Measurements from ENCODE around the gene FLYWCH2.

The FLYWCH2 gene

DNA sequence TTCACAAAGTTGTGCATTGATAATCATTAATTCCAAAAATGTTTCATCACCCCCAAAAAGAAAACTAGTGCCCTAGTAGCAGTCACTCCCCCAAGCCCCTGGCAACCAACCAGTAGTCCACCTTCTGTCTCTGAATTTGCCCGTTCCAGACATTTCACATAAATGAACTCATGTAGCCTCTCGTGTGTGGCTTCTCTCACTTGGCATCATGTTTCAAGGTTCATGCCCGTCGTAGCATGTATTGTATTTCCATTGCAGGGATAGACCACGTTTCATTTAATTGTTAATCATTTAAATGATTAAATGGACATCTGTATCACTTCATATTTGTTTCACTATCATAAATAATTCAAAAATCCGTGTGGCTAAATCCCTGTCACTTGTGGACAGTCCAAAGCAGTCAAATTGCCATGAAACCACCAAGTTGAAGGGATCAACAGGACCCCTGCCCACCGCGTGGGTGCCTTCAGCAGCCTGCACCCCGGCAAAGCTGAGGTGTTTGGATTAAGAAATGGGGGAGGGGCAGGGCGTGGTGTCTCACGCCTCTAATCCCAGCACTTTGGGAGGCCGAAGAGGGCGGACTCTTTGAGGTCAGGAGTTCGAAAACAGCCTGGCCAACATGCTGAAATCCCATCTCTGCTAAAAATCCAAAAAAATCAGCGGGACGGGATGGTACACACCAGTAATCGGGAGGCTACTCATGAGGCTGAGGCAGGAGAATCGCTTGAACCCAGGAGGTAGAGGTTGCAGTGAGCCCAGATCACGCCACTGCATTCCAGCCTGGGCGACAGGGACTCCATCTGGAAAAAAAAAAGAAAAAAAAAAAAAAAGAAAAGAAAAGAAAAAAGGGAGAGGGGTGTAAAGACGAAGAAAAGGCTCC is 8.7 kb upstream of the FLYWCH2 start:
- Histone ChIP-seq H3K4me2 (ENCODE audit: low read length) (no peak overlapping the region), H3K27me3 (ENCODE audit: insufficient read depth, low read length) (no peaks in the 10 kb centered on the region), H3K36me3 (ENCODE audit: insufficient read depth, low read length) (no peaks in the 10 kb centered on the region), H3K9ac (ENCODE audit: low read length) (no peak overlapping the region), H2AFZ (ENCODE audit: low read length) (no peak overlapping the region), H3K9me3 (ENCODE audit: low read length) (no peaks in the 10 kb centered on the region), H3K4me1 (ENCODE audit: insufficient read depth, low read length, severe bottlenecking) (peaks cover 4% of the 10 kb centered on the region), H4K20me1 (ENCODE audit: insufficient read depth, low read length) (no peaks in the 10 kb centered on the region), H3K27ac (ENCODE audit: low read depth, low read length, poor library complexity, severe bottlenecking) (no peak overlapping the region), H3K79me2 (ENCODE audit: insufficient read depth, low read length) (no peaks in the 10 kb centered on the region), H3K9me2 (ENCODE audit: low read depth, low read length) (no peaks in the 10 kb centered on the region), H3F3A (ENCODE audit: insufficient read depth, low read length) (no peaks in the 10 kb centered on the region; the same call in 1 of the 2 replicates), H3K4me3 (ENCODE audit: low read depth, low read length, poor library complexity, severe bottlenecking) (no peak overlapping the region)
- TF ChIP-seq EZH2 (IDR thresholded peaks at IDR 0.05; ENCODE audit: borderline replicate concordance, low read length) = no peak
- TF ChIP-seq, protein P1, sequence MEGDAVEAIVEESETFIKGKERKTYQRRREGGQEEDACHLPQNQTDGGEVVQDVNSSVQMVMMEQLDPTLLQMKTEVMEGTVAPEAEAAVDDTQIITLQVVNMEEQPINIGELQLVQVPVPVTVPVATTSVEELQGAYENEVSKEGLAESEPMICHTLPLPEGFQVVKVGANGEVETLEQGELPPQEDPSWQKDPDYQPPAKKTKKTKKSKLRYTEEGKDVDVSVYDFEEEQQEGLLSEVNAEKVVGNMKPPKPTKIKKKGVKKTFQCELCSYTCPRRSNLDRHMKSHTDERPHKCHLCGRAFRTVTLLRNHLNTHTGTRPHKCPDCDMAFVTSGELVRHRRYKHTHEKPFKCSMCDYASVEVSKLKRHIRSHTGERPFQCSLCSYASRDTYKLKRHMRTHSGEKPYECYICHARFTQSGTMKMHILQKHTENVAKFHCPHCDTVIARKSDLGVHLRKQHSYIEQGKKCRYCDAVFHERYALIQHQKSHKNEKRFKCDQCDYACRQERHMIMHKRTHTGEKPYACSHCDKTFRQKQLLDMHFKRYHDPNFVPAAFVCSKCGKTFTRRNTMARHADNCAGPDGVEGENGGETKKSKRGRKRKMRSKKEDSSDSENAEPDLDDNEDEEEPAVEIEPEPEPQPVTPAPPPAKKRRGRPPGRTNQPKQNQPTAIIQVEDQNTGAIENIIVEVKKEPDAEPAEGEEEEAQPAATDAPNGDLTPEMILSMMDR (IDR thresholded peaks at IDR 0.05; ENCODE audit: low read length) = no peak

DNA sequence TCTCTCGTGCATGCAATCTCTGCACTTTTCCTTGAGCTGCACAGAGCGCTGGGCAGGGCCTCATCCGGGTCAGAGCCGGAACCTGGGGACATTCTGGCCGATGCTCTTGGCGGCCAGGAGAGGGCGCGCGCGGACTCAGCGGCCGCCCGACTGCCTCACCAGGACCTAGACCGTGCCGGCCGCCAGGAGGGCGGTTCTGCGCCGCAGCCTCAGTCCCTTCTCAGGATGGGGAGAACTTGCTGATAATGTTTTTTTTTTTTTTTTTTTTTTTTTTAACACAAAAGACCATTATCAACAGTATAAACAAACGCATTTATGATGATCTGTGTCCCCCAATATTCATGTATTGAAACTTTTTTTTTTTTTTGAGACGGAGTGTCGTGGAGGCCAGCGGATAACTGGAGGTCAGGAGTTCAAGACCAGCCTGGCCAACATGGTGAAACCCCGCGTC is 8.1 kb upstream of the FLYWCH2 start:
- TF ChIP-seq EZH2 (IDR thresholded peaks at IDR 0.05; ENCODE audit: borderline replicate concordance, low read length) = no peak
- TF ChIP-seq, protein P1 (IDR thresholded peaks at IDR 0.05; ENCODE audit: low read length) = peak; percentile 90
- no peaks in the 10 kb centered on the region for H3K27me3 ChIP-seq (ENCODE audit: insufficient read depth, low read length)
- no peaks in the 10 kb centered on the region for H3K79me2 ChIP-seq (ENCODE audit: insufficient read depth, low read length)
- no peak overlapping the region for H3K4me3 ChIP-seq (ENCODE audit: low read depth, low read length, poor library complexity, severe bottlenecking)
- H3F3A ChIP-seq (ENCODE audit: insufficient read depth, low read length) = no peaks in the 10 kb centered on the region
- no peak overlapping the region for H3K4me2 ChIP-seq (ENCODE audit: low read length)
- H3K36me3 ChIP-seq (ENCODE audit: insufficient read depth, low read length) = no peaks in the 10 kb centered on the region
- no peak overlapping the region for H2AFZ ChIP-seq (ENCODE audit: low read length)
- H3K9me2 ChIP-seq (ENCODE audit: low read depth, low read length) = no peaks in the 10 kb centered on the region
- H3K9ac ChIP-seq (ENCODE audit: low read length) = no peak overlapping the region
- no peak overlapping the region for H3K27ac ChIP-seq (ENCODE audit: low read depth, low read length, poor library complexity, severe bottlenecking)
- H4K20me1 ChIP-seq (ENCODE audit: insufficient read depth, low read length) = no peaks in the 10 kb centered on the region
- peaks cover 5% of the 10 kb centered on the region for H3K9me3 ChIP-seq (ENCODE audit: low read length)
- H3K4me1 ChIP-seq (ENCODE audit: insufficient read depth, low read length, severe bottlenecking) = peaks cover 4% of the 10 kb centered on the region

GRCh38 chr16:2879854-2880508 is 3.0 kb upstream of the FLYWCH2 start:
- H3K4me2 ChIP-seq (ENCODE audit: low read length) = no peak overlapping the region
- H3K4me3 ChIP-seq (ENCODE audit: low read depth, low read length, poor library complexity, severe bottlenecking) = no peak overlapping the region
- no peaks in the 10 kb centered on the region for H4K20me1 ChIP-seq (ENCODE audit: insufficient read depth, low read length)
- no peaks in the 10 kb centered on the region for H3K36me3 ChIP-seq (ENCODE audit: insufficient read depth, low read length)
- no peak overlapping the region for H3K9ac ChIP-seq (ENCODE audit: low read length)
- no peak overlapping the region for H3K27ac ChIP-seq (ENCODE audit: low read depth, low read length, poor library complexity, severe bottlenecking)
- peaks cover 5% of the 10 kb centered on the region for H3K4me1 ChIP-seq (ENCODE audit: insufficient read depth, low read length, severe bottlenecking)
- H3K9me3 ChIP-seq (ENCODE audit: low read length) = peaks cover 9% of the 10 kb centered on the region
- H3K9me2 ChIP-seq (ENCODE audit: low read depth, low read length) = no peaks in the 10 kb centered on the region
- H2AFZ ChIP-seq (ENCODE audit: low read length) = no peak overlapping the region
- no peaks in the 10 kb centered on the region for H3K27me3 ChIP-seq (ENCODE audit: insufficient read depth, low read length)
- H3K79me2 ChIP-seq (ENCODE audit: insufficient read depth, low read length) = no peaks in the 10 kb centered on the region
- TF ChIP-seq, protein P1 (IDR thresholded peaks at IDR 0.05; ENCODE audit: low read length) = no peak
- no peaks in the 10 kb centered on the region for H3F3A ChIP-seq (ENCODE audit: insufficient read depth, low read length)

All from OCI-LY1 (cell line).